OCI-LY7 (cell line): ENCODE data around the gene DGKQ. TPM values are rescaled to one million over a fixed set of nuclear protein-coding genes. Genes with fewer than 3 reads are reported as not detected.
A peak's percentile ranks its signal among the peaks of the same experiment; 100 is the strongest.

Experiments used
- BruUV-seq: library from RNA; stranded (reverse); fragments of 400-500 nt; replicated peaks from 2 replicates; lab custom pipeline; 2021; lab: Mats Ljungman, UMichigan
- CTCF ChIA-PET: fragments of 300-600 bp; sonication (Branson Sonifier 250); formaldehyde crosslinking; loops from one replicate; lab custom pipeline; 2022; ENCODE audit warnings: antibody characterized with exemption; ENCODE audit not compliant: unreplicated experiment; lab: Charles Lee
- POLR2A ChIA-PET: fragments of 300-600 bp; sonication (Branson Sonifier 250); formaldehyde crosslinking; loops from one replicate; lab custom pipeline; 2022; ENCODE audit warnings: antibody characterized with exemption; lab: Charles Lee
- DNase-seq: peaks from one replicate; pipeline ENCODE4 v3.0.0-alpha.2; 2015; ENCODE audit warnings: low spot score
- H2AFZ ChIP-seq: fragments of 200-600 bp; sonication (generic), shearing (Covaris generic); 2 replicates; pipeline ENCODE4 v1.6.1; 2014; ENCODE audit warnings: mild to moderate bottlenecking, antibody characterized with exemption, low read length, moderate library complexity
- H3K27ac ChIP-seq: fragments of 200-600 bp; sonication (generic); 2 replicates; pipeline ENCODE4 v1.5.1; 2014; ENCODE audit warnings: mixed run types, low read depth, mild to moderate bottlenecking, moderate library complexity, low read length, inconsistent platforms; ENCODE audit not compliant: poor library complexity, severe bottlenecking
- H3K36me3 ChIP-seq: fragments of 200-600 bp; sonication (generic); 2 replicates; pipeline ENCODE4 v1.6.1; 2014; ENCODE audit warnings: mild to moderate bottlenecking, antibody characterized with exemption, low read length, moderate library complexity, mixed read lengths; ENCODE audit not compliant: insufficient read depth
- H3K4me1 ChIP-seq: fragments of 200-600 bp; sonication (generic); 2 replicates; pipeline ENCODE4 v1.5.1; 2014; ENCODE audit warnings: mild to moderate bottlenecking, low read length; ENCODE audit not compliant: insufficient read depth, poor library complexity, severe bottlenecking
- H3K4me2 ChIP-seq: fragments of 200-600 bp; sonication (generic); 2 replicates; pipeline ENCODE4 v1.6.1; 2014; ENCODE audit warnings: mild to moderate bottlenecking, low read length
- H3K4me3 ChIP-seq: fragments of 200-600 bp; sonication (generic); 2 replicates; pipeline ENCODE4 v1.5.1; 2014; ENCODE audit warnings: mild to moderate bottlenecking, low read depth, low read length; ENCODE audit not compliant: poor library complexity, severe bottlenecking
- H3K79me2 ChIP-seq: fragments of 200-600 bp; sonication (generic); 2 replicates; pipeline ENCODE4 v1.6.1; 2016; ENCODE audit warnings: low read depth, mild to moderate bottlenecking, low read length, moderate library complexity, mixed read lengths; ENCODE audit not compliant: insufficient read depth
- H3K9me2 ChIP-seq: fragments of 200-600 bp; sonication (generic); 2 replicates; pipeline ENCODE4 v1.6.1; 2016; ENCODE audit warnings: mild to moderate bottlenecking, low read length, mixed read lengths; ENCODE audit not compliant: insufficient read depth
- H3K9me3 ChIP-seq: fragments of 200-600 bp; sonication (generic); 2 replicates; pipeline ENCODE4 v1.6.1; 2014; ENCODE audit warnings: mild to moderate bottlenecking, mixed run types, low read length, mixed read lengths
- H4K20me1 ChIP-seq: fragments of 200-600 bp; sonication (generic); 2 replicates; pipeline ENCODE4 v1.6.1; 2014; ENCODE audit warnings: mild to moderate bottlenecking, antibody characterized with exemption, low read length, moderate library complexity, mixed read lengths; ENCODE audit not compliant: insufficient read depth
- CTCF ChIP-seq: fragments of 200-600 bp; sonication (generic); conservative IDR thresholded peaks from 2 replicates; pipeline ENCODE4 v1.5.1; 2014; ENCODE audit warnings: mild to moderate bottlenecking, antibody characterized with exemption, low read length, moderate library complexity, mixed read lengths
- EZH2phosphoT487 ChIP-seq: fragments of 200-600 bp; sonication (generic); IDR thresholded peaks from 2 replicates; pipeline ENCODE4 v1.6.1; 2018; ENCODE audit warnings: low read depth, borderline replicate concordance, mild to moderate bottlenecking, mixed run types, antibody characterized with exemption, low read length, moderate library complexity, mixed read lengths
- intact Hi-C: fragments of 100-400 bp; cut with micrococcal nuclease; formaldehyde crosslinking; loops from one replicate; pipeline ENCODE4 v1.10.0; 2022; ENCODE audit not compliant: unreplicated experiment
- total RNA-seq, 2 experiments: library from RNA; depleted of rRNA in 1 of 2; stranded (reverse); fragments of >200 nt in 1 of 2; shearing (Covaris generic) in 1 of 2; gene quantifications; 2 replicates each; pipeline ENCODE4 v1.2.3, GENCODE V29; 2014 to 2022

The DGKQ gene
- total RNA-seq, 2 experiments from 2014 or later, result 11.3 to 15.2 TPM

- no peaks in the 10 kb centered on the region for H3K36me3 ChIP-seq
- CTCF ChIA-PET, result interaction anchor here (0.6 kb wide), 1 partner anchor 65 kb away, joined by 3 read pairs; no protein-coding TSS in a partner anchor
- no peaks in the 10 kb centered on the region for H3K9me3 ChIP-seq
- H4K20me1 ChIP-seq, result no peaks in the 10 kb centered on the region
- BruUV-seq, result no TSS peak
- no peak overlapping the region for H3K27ac ChIP-seq
- H3K79me2 ChIP-seq, result no peaks in the 10 kb centered on the region
- peak overlapping the region; percentile 67 for H3K4me3 ChIP-seq
- H3K9me2 ChIP-seq, result no peaks in the 10 kb centered on the region
- H3K4me2 ChIP-seq, result peak overlapping the region; percentile 66
- TF ChIP-seq CTCF, result no peak
- TF ChIP-seq EZH2phosphoT487, result no peak
- H2AFZ ChIP-seq, result peak overlapping the region; percentile 78
- intact Hi-C loops, result loop anchor here (2.0 to 5.0 kb wide), 3 partner anchors 54 to 244 kb away; partner anchors contain the start of genes GAK and TMEM175
- POLR2A ChIA-PET, result no interaction called here
- no peak for DNase-seq
- H3K4me1 ChIP-seq, result no peaks in the 10 kb centered on the region
These were observed 13.1 kb upstream of the DGKQ start for GRCh38 chr4:986428-986878.

- ChIA-PET CTCF (no interaction called here), POLR2A (no interaction called here)
- no peak overlapping the region for H2AFZ ChIP-seq
- H3K4me1 ChIP-seq, result no peaks in the 10 kb centered on the region
- no peak overlapping the region for H3K4me3 ChIP-seq
- no peaks in the 10 kb centered on the region for H3K9me3 ChIP-seq
- H3K79me2 ChIP-seq, result no peaks in the 10 kb centered on the region
- H3K36me3 ChIP-seq, result no peaks in the 10 kb centered on the region
- BruUV-seq, result no TSS peak
- TF ChIP-seq EZH2phosphoT487, result no peak
- TF ChIP-seq CTCF, result no peak
- intact Hi-C loops, result loop anchor here (5.0 kb wide), 1 partner anchor 93 kb away; no protein-coding TSS in a partner anchor
- no peak for DNase-seq
- peak overlapping the region; percentile 66; the same call in 1 of the 2 replicates for H3K4me2 ChIP-seq
- H3K27ac ChIP-seq, result no peak overlapping the region
- H4K20me1 ChIP-seq, result no peaks in the 10 kb centered on the region
- H3K9me2 ChIP-seq, result no peaks in the 10 kb centered on the region
These were observed 11.9 kb upstream of the DGKQ start for GRCh38 chr4:985123-985830.
